ENCODE measurements around the gene HHIPL2. TPM values are rescaled to one million over a fixed set of nuclear protein-coding genes. Genes with fewer than 3 reads are reported as not detected.

Gene HHIPL2
- total RNA-seq = 1 to 10 TPM in 1 of 3 donors, under 1 TPM in 1, not detected in 1; 0.21 to 1.4 TPM
- total RNA-seq (2013) = 0.63 TPM

DNA sequence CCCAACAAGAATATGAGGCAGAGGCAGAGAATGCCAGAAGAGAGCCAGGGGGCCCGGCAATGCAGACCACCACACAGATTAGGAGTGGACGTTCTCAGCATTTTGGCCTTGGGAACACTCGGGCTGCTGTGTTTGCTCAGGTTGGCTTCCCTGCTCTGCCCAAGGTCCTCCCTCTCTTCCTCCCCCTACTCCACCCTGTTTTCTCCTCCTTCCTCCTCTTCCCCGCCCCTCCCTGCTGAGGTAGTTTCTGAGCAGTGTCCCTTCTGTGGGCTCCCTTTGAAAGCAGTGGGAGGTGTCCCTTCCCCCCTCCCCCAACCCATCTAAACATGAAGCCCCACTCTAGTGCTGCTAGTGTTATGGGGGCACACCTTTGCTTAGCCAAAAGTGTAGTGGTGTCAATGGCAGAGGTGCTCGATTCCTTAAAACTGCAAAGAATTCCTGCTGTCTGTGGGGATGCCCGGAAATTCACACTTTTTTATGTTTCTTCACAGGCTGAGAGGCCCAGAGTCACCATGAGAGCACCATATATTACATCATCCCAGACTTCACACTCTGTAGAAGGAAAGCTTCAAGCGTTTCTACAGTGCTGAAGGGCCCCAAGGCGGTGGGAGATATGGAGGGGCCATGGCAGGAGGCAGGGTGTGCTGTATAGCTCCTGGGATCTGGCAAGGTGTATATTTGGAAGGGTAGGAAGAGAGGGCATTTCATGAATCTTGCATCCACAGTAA, at the start of gene HHIPL2:
TSS of gene HHIPL2 (minus strand) at position 161 of the 728 bp plus-strand sequence. CDS start at position 101, 60 bp downstream.
- Mint-ChIP-seq H3K27ac (no peak within 1 kb of the TSS), H3K4me3 (no peak within 1 kb of the TSS), H3K27me3 (ENCODE audit: low read depth in 2 of 2) (peaks cover 16 to 19% of the 10 kb centered on the region in 2 donors), H3K36me3 (no peaks in the 10 kb centered on the region), H3K9me3 (no peaks in the 10 kb centered on the region), H3K4me1 (no peaks in the 10 kb centered on the region)
- Histone ChIP-seq H3K27me3 (ENCODE audit: control insufficient read depth, insufficient read depth, low read length) (no peaks in the 10 kb centered on the region), H3K27ac (ENCODE audit: low read length) (no peak within 1 kb of the TSS), H3K9me3 (ENCODE audit: control insufficient read depth, insufficient read depth, low read length) (no peaks in the 10 kb centered on the region), H3K36me3 (ENCODE audit: control insufficient read depth, insufficient read depth, low read length) (no peaks in the 10 kb centered on the region), H3K4me1 (ENCODE audit: control insufficient read depth, insufficient read depth, low read length) (no peaks in the 10 kb centered on the region), H3K4me3 (ENCODE audit: low read length) (no peak within 1 kb of the TSS)
- WGBS (ENCODE audit: insufficient coverage) = 74% methylated on average over 8 of the region's 8 CpGs
- TF ChIP-seq, protein P1, sequence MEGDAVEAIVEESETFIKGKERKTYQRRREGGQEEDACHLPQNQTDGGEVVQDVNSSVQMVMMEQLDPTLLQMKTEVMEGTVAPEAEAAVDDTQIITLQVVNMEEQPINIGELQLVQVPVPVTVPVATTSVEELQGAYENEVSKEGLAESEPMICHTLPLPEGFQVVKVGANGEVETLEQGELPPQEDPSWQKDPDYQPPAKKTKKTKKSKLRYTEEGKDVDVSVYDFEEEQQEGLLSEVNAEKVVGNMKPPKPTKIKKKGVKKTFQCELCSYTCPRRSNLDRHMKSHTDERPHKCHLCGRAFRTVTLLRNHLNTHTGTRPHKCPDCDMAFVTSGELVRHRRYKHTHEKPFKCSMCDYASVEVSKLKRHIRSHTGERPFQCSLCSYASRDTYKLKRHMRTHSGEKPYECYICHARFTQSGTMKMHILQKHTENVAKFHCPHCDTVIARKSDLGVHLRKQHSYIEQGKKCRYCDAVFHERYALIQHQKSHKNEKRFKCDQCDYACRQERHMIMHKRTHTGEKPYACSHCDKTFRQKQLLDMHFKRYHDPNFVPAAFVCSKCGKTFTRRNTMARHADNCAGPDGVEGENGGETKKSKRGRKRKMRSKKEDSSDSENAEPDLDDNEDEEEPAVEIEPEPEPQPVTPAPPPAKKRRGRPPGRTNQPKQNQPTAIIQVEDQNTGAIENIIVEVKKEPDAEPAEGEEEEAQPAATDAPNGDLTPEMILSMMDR (IDR thresholded peaks at IDR 0.05) = no peak
- no peak for DNase-seq
- no peak for ATAC-seq
- intact Hi-C loops (cut with micrococcal nuclease) = no loop called here

DNA sequence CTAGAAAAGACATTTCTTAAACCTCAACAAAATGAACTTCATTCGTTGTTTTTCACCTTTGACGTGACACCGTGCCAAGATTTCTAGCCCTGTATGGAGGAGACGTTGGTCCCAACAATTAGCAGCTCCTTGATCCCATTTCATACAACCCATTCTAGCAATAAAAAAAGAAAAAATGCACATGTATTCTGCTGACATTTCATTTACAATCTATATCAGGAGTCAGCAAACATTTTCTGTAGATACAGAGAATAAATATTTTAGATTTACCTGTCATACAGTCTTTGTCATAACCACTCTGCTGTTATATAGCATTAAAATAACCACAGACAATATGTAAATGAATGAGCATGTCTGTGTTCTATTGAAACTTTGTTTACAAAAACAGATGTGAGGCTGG, 48.8 kb upstream of the HHIPL2 start:
- Histone ChIP-seq H3K27ac (ENCODE audit: low read length) (no peak overlapping the region), H3K4me1 (ENCODE audit: control insufficient read depth, insufficient read depth, low read length) (no peaks in the 10 kb centered on the region), H3K4me3 (ENCODE audit: low read length) (no peak overlapping the region), H3K36me3 (ENCODE audit: control insufficient read depth, insufficient read depth, low read length) (no peaks in the 10 kb centered on the region), H3K27me3 (ENCODE audit: control insufficient read depth, insufficient read depth, low read length) (peaks cover 2% of the 10 kb centered on the region), H3K9me3 (ENCODE audit: control insufficient read depth, insufficient read depth, low read length) (no peaks in the 10 kb centered on the region)
- H3K9me3 Mint-ChIP-seq = no peaks in the 10 kb centered on the region
- H3K27me3 Mint-ChIP-seq (ENCODE audit: low read depth in 2 of 2) = peaks cover 0 to 2% of the 10 kb centered on the region in 2 donors
- no peak for DNase-seq
- ATAC-seq = no peak
- no peaks in the 10 kb centered on the region for H3K4me1 Mint-ChIP-seq
- intact Hi-C loops (cut with micrococcal nuclease) = no loop called here
- H3K27ac Mint-ChIP-seq = no peak overlapping the region
- no peaks in the 10 kb centered on the region for H3K36me3 Mint-ChIP-seq
- TF ChIP-seq, protein P1 (IDR thresholded peaks at IDR 0.05) = no peak
- no peak overlapping the region for H3K4me3 Mint-ChIP-seq
- 92% methylated on average over 4 of the region's 4 CpGs for WGBS (ENCODE audit: insufficient coverage)

- Mint-ChIP-seq H3K27me3 (ENCODE audit: low read depth in 2 of 2) (peaks cover 0 to 2% of the 10 kb centered on the region in 2 donors), H3K9me3 (no peaks in the 10 kb centered on the region), H3K36me3 (no peaks in the 10 kb centered on the region), H3K27ac (no peak overlapping the region), H3K4me1 (peaks cover 9% of the 10 kb centered on the region in 2 donors), H3K4me3 (no peak overlapping the region)
- Histone ChIP-seq H3K4me1 (ENCODE audit: control insufficient read depth, insufficient read depth, low read length) (peaks cover 7% of the 10 kb centered on the region), H3K36me3 (ENCODE audit: control insufficient read depth, insufficient read depth, low read length) (no peaks in the 10 kb centered on the region), H3K27me3 (ENCODE audit: control insufficient read depth, insufficient read depth, low read length) (peaks cover 2% of the 10 kb centered on the region), H3K4me3 (ENCODE audit: low read length) (no peak overlapping the region), H3K9me3 (ENCODE audit: control insufficient read depth, insufficient read depth, low read length) (no peaks in the 10 kb centered on the region), H3K27ac (ENCODE audit: low read length) (no peak overlapping the region)
- intact Hi-C loops (cut with micrococcal nuclease) = no loop called here
- DNase-seq (no peak), ATAC-seq (no peak)
- TF ChIP-seq, protein P1 (IDR thresholded peaks at IDR 0.05) = no peak
- WGBS (ENCODE audit: insufficient coverage) = 90% methylated on average over 2 of the region's 3 CpGs
Observed at GRCh38 chr1:222594789-222595188, 46.9 kb upstream of the HHIPL2 start.

GRCh38 chr1:222592171-222592570, 44.3 kb upstream of the HHIPL2 start:
- 87% methylated on average over 3 of the region's 3 CpGs for WGBS (ENCODE audit: insufficient coverage)
- no peaks in the 10 kb centered on the region for H3K27me3 ChIP-seq (ENCODE audit: control insufficient read depth, insufficient read depth, low read length)
- no peak overlapping the region for H3K27ac ChIP-seq (ENCODE audit: low read length)
- DNase-seq = no peak
- TF ChIP-seq, protein P1 (IDR thresholded peaks at IDR 0.05) = no peak
- no peak for ATAC-seq
- intact Hi-C loops (cut with micrococcal nuclease) = no loop called here
- Mint-ChIP-seq H3K4me1 (peaks cover 26 to 27% of the 10 kb centered on the region in 2 donors), H3K4me3 (no peak overlapping the region), H3K27ac (no peak overlapping the region), H3K27me3 (ENCODE audit: low read depth in 2 of 2) (peaks cover 0 to 2% of the 10 kb centered on the region in 2 donors), H3K9me3 (no peaks in the 10 kb centered on the region), H3K36me3 (peaks cover 1% of the 10 kb centered on the region)
- H3K36me3 ChIP-seq (ENCODE audit: control insufficient read depth, insufficient read depth, low read length) = peaks cover 2% of the 10 kb centered on the region
- H3K4me3 ChIP-seq (ENCODE audit: low read length) = no peak overlapping the region
- no peaks in the 10 kb centered on the region for H3K9me3 ChIP-seq (ENCODE audit: control insufficient read depth, insufficient read depth, low read length)
- peaks cover 9% of the 10 kb centered on the region for H3K4me1 ChIP-seq (ENCODE audit: control insufficient read depth, insufficient read depth, low read length)

All from natural killer cell (primary cell).